GM21526 (cell line): ENCODE data around the gene CIB1.

Experiments used
- ATAC-seq: cut with Tn5 transposase; IDR thresholded peaks from one replicate; pipeline ENCODE4 v1.9.1; 2021; ENCODE audit warnings: moderate library complexity; ENCODE audit not compliant: unreplicated experiment, low FRiP score

The CIB1 gene

DNA sequence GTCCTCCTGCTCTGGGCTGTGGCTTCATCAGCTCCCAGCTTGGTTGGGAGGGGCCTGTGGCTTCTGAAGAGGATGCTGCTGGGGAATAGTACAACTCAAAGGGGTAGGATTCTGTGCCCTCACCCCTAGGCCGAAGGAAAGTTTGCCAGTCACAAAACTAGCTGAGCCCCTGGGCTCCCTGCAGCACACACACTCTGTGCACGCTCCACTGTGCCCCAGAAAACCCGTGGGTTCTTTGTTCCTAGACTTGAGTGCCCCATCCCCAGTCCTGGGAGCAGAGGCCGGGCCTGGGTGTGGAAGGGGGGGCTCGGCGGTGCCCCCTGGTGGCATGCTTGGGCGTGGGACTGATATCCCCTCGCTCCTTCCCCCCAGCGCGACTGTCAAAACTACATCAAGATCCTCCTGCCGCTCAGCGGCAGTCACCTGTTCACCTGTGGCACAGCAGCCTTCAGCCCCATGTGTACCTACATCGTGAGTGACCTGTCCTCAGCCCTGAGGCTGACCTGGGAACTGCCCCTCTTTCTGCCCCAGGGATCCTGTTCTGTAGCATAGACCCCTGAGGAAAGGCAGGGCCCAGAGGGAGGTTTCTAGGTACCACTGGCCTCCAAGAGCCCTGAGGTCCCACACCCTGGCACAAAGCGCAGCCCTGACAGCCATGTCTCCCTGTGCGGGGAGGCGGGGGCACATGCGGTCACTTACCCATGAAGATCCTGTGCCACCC is 14.2 kb downstream of the CIB1 start:
- no peak for ATAC-seq

DNA sequence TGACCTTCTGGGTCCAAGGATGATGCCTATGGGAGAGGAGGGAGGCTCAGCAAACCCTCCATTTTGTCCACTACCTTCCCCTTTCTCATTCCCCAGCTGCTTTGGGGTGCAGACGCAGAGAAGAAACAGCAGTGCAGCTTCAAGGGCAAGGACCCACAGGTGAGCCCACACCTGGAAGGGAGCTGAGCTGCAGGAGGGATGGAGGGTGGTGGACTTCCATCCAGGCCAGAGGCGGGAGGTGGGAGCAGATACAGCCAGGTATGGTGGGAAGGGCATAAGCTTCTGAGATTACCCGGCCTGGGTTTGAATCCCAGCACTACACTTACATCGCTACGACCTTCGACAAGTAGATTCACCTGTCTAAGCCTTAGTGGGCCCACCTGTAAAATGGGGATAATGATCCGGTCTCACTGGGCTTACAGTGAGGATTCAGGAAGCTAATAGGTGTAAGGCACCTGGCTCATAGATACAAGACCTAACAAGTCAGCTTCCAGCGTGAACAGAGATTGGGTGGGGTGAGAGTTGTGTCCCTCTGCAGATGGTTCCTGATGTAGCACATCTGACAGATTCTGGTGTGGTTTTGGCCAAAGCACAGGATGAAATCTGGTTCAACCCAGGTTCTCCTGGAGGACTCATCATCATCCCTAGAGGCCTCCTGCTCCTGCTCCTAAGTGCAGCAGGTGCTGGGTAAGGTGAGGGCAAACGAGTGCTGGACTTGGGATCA is 15.9 kb downstream of the CIB1 start:
- ATAC-seq, result no peak

DNA sequence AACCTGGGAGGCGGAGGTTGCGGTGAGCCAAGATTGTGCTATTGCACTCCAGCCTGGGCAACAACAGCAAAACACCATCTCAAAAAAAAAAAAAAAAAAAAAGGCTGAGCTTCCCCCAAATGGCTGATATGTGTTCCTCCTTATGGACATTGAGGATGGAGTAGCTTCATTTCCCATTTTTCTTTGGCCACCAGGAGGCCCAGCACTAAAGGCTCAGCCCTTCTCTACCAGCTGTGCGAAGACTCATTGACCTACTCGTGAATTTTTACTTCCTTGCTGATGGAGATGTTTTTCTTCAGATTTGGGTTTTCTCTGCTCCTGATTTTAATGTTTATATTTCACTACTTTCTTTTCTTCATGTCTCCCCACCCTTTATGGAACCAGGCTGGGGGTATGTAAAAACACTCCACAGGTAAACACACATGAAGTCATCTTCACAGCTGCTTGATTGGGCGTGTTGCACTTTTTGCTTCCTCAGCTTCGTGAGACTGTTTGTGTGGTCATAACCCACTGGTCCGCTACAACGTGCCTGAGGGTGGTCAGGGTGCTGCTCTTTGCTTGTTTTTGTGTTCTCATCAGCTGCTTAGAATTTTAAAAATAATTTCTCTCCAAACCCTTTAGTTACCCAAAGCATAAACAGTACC is 19.1 kb downstream of the CIB1 start:
- ATAC-seq, result no peak

DNA sequence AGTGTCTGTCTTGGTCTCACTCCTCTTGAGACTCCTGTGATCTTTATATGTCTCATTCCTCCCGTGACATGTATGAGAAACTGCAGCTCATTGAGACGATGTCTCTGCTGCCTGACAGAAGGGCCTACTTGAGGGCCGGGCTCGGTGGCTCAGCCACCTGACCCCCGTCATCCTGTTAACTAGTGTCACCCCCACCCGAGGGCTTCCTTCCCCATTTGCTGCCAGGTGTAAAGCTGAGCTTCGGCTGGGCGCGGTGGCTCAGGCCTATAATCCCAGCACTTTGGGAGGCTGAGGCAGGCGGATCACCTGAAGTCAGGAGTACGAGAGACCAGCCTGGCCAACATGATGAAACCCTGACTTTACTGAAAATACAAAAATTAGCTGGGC is 19.9 kb downstream of the CIB1 start:
- no peak for ATAC-seq

DNA sequence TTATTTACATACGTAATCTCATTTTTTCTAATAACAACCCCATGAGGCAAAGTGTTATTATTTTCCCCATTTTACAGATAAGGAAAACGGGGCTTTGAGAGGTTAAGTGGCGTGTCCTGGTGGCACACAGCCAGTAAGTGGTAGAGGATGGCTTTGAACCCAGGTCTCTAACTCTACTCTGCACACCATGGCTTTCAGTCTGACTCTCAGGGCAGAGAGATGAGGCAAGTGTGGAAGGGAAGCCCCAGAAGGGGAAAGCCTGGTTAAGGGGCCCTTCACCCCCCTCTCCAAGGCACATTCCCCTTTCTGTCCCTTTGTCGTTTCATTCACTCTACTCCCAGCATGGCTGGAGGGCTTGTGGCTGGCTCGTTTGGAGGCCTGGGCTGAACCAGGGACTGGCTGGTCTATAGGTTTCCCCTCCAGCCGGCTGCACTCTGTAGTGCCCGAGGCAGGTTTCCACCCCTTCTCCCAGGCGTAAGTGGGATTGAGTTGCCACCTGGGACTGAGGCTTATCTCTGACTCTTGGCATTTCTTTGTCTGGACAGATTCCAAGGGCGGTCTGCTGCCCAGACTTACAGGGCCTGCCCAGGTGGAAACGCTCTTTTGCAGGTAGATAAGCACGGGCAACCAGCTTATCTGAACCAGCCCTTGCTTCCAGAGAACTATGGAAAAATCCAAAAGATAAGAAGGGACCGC is 20.5 kb downstream of the CIB1 start:
- ATAC-seq, result no peak

DNA sequence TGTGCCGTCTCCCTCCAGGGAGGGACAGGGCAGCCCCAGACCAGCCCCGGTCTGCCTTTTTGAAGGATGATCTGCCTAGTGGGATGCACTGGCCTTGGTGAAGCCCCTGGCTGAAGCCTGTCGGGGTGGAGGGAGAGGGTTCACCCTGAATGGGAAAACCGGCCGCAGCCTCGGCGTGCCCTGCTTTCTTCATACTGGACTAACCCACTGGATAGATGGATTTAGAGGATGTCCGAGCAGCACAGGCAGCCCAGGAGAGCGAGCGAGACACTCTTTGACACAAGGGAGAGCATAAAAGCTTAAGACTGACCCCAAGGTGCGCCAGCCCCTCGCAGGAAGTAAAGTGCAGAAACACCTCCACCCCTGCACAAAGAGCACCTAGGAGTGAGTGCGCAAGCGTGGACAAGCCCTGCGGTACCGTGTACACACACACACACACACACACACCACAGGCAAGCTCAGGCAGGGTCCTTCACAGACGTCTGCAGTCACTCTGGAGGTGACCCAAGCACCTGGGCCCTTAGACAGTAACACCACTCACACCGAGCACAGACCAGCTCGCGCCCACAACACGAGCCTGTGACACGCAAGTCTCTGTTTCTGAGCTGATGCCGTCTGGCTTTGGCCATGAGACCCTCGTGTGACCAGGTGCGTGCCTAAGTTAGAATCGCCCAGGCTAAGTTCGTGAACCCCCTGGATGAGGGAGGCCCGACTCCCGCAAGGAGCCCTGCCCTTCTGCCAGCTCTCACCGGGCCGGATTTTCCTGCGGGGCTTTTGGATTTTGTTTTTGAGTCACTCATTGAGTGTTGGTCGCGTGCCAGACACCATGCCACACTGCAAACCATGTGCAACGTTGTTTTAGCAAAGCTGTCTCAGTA is 21.3 kb downstream of the CIB1 start:
- ATAC-seq, result no peak

DNA sequence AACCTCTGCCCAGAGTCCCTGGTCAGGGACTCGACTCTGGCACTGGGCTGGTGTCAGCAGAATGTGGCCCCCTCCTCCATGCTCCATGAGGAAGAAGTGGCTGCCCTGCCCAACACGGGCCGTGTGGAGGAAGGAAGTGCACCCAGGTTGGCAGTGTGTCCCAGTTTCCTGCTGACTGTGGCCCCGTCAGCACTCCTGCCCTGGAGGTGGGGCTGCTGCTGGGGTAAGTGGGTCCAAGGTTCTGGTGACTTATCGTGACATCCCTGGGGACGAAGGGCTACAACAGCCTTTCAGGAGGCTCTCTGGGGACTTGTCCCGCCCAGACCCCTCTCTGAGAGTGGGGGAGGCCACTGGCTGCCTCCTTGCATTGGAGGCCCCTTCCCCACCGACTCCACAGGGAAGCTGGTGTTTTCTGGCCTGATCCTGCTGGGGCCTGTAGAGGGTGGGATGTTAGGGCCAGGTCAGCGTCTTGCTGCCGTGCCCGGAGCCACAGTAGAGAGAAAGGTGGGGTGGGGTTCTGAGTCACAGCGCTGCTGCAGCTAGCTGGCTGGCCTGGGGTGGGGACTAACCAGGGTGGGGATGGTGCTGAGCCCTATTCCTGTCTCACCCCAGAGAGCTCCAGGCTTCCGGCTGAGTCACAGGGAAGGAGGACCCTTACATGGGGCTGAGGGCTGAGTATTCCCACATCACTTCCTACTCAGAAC is 22.1 kb downstream of the CIB1 start:
- ATAC-seq, result no peak

DNA sequence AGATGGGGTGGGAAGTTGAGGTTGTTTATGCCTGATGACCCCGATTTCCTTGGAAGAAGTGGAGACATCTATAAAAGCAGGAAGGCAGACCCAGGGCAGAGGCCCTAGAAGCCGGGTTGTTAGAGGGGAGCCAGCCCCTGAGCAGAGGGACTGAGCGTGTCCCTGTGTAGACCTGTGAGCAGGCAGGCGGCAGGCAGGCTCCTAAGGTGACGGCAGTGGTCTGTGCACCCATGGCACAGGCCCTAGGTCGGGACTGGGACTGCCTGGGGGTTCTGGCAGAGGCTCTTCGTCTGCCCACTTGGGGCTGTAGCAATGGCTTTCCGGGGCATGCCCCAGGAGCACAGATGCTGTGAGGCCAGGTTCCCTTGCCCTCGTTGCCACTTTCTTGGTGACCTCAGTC is 22.7 kb downstream of the CIB1 start:
- no peak for ATAC-seq

DNA sequence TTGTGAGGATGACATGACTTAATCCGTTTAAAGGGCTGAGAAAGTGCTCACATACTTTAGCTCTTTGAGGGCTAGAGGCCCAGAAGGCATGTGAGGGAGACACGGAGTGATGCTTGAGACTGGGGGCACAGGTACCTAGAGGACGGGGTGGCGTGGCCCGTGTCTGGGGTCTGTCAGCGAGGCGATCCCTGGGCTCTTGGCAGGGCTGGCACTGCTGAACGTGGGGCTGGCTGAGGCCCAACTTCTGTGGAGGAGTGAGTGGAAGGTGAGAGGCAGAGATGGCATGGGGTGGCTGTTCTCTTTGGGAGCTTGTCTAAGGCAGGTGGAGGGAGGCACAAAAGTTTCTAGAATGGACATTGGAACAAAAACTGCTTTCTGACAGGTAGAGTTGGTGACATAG is 23.1 kb downstream of the CIB1 start:
- ATAC-seq, result no peak

DNA sequence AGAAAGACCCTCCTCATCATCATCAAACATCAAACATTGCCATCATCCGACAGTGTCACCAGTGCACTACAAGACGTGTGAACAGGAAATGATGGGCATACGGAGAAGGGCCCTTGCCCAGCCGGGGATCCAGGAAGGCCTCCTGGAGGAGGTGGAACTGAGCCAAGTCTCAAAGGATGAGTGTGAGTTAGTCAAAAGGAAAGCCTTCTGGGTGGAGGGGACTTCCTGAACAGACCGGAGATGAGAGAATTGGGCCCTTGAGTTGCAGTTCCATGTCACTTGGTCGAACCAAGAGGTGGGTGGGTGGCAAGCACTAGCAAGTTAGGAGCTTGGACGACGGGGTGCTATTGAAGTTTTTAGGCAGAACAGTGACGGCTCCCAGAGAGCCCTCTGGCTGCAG is 24.1 kb downstream of the CIB1 start:
- no peak for ATAC-seq

DNA sequence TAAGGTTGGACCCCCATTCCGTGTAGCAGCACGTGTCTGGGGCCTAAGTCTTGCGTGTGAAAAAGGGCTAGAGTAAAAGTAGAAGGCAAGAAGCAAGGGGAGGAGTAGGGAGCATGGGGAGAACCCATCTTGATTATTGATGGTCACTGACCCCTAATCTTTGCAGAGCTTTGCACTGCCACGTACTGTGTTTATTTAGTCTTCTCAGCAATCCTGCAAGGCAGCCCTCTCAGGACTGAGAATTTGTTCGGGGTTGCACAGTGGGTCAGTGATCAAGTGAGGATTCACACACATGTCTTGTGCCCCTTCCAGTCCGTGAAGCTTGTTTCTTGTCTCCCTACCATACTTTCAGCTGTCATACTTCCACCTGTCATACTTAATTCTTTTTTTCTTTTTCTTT is 25.4 kb downstream of the CIB1 start:
- no peak for ATAC-seq

DNA sequence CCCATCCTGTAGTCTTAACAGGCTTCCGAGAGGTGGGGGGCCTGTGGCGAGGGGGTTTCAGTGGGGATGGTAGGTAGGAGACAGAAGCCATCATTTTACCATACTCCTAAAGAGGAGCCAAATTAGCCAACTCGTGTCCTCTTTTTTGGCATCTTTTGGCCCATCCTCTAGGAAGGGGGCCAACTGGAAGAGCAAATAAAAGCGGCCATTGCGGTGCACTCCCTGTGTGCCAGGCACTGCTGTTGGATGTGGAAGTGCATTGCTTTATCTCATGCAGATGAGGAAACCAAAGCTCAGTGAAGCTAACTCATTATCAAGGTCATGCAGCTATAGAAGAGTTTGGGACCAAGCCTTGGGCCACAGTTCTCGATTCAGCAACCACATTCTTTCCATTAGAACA is 26.5 kb downstream of the CIB1 start:
- ATAC-seq, result no peak

DNA sequence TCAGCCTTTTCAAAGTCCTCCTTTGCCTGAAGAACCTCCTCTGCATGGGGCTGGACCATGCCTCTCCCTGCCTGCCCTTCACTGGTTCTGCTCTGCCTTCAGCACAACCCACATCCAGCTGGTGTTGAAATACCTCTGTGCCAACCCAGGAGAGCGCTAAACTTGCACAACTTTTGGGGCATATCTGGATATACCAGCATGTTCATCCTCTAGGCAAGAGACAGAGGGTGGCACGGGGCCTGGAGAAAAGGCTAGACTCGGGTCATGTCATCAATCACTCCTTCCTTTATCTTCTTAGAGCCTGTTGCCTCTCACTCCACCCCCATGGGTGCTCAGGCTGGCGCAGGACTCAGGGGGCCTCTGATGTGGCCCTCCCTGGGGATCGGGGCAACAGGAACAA is 27.9 kb downstream of the CIB1 start:
- ATAC-seq, result no peak

DNA sequence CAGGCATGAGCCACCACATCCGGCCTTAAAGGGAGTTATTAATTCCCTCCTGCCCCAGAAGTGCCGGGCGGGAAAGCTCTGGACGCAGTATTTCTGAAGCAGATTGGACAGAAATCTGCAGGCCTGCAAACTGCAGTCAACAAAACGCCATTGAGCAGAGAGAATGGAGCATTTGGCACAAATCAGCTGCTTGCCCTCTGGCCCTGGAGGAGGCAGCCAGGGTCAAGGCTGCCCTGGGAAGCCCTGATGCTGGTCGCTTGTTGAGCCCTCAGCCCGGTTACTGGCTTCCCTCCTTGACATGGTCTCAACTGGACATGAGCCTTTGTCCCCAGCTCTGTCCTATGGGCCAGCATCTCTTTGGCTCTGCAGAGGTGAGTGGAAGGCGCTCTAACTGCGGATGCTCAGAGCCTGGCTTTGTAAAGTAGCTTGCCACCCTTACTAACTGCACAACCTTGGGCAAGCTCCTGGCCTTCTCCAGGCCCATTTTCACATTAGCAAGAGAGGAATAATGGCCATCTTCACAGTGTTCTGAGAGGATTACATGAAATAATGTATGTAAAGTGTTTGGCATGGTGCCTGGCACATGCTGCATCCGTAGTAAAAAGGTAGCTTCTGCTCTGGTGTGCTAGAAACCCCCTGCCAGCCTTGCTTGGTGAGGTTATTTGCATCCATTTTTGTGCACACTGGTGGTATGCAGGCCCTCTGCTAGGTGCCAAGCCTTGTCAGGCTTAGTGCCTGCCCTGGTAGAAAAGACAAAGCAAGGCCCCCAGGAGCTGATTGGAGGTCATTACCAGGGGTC is 28.5 kb downstream of the CIB1 start:
- ATAC-seq, result no peak

DNA sequence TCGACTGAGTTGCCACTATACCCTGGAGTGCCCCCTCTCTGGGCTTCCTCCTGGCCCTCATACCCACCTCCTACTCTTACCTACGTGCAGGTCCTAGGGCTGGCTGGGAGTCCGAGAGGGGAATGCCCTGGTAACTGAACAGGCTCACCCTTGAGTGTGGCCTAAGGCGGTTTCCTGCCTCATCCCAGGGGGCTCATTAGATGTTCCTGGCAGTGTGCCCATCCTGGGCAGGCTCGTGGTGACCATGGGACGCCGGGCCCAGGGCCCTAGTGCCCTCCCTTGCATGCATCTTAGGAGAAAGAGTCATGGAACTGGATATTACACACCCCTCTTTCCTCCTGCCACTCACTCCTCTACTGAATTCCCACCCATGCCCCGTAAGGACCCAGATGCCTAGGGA is 29.8 kb downstream of the CIB1 start:
- ATAC-seq, result no peak

DNA sequence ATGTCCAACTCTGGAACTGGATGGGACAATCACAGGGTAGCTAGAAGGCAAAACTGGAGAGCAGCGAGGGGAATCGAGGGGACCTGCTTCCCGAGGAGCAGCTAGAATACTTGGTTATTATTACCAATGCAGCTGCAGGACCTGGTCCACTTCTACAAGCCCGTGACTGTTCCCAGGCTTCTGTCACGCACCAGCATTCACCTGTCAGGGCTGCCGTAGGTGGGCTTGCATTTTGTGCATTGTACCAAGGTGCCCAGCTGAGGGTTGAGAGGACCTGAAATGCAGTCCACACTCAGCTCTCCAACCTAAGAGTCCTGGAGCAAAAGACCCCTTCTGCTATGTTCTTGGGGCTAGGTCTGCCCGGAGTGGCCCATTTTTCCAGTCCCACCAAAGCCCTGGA is 30.3 kb downstream of the CIB1 start:
- no peak for ATAC-seq

DNA sequence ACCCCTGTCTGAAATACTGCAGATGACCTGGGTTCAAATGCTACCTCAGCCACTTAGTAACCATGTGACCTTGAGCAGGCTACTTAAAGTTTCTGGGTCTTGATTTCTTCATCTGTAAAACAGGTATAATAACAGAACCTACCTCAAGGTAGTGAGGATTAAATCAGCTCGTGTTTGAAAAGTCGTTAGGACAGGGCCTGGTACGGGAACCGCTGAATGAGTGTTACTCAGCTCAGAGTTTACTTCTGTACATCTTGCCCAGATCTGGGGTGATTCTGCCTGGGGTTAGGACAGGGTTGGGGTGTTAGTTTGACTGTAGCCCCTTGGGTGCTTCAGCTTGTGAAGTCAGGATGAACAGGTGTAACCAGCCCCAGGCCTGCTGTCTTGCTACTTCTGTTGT is 30.8 kb downstream of the CIB1 start:
- no peak for ATAC-seq

DNA sequence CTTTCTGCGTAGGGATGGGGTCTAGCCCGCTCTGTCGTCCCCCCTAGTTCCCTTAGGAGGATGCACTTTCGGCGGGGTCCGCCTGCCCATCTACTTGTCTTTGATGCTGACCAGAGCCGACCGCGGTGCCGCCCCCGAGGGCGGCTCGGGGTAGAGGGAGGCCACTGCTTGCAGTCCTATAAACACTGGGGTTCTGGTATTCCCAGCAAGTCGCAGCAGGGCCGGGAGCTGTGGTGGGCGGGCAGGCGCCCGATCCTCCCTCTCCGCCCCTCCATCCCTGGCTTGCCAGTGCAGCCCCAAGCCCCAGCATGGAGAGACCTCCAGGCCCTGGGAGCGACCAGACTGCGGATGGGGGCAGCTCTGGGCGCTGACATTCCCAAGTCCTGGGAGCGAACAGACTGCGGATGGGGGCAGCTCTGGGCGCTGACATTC is 31.8 kb downstream of the CIB1 start:
- no peak for ATAC-seq
